GM15510 (cell line): ENCODE results near the gene MYG1.

Source experiments
- POLR2A ChIP-seq: IDR thresholded peaks from 3 replicates; pipeline ENCODE4 v1.6.1; 2011; ENCODE audit warnings: borderline replicate concordance; ENCODE audit not compliant: insufficient read length; ENCODE audit errors: extremely low read depth

The MYG1 gene

GRCh38 chr12:53298164-53298563 lies 1.3 kb upstream of the MYG1 start:
- TF ChIP-seq POLR2A = no peak

- no peak for TF ChIP-seq POLR2A
Observed at GRCh38 chr12:53299101-53299453, 418 bp upstream of the MYG1 start.

- no peak for TF ChIP-seq POLR2A
Observed at GRCh38 chr12:53300187-53300586, 692 bp downstream of the MYG1 start.

- TF ChIP-seq POLR2A = no peak
Observed at GRCh38 chr12:53302903-53303302, 3.4 kb downstream of the MYG1 start.

GRCh38 chr12:53306826-53307225 lies 7.3 kb downstream of the MYG1 start:
- no peak for TF ChIP-seq POLR2A

GRCh38 chr12:53308276-53308675 lies 8.8 kb downstream of the MYG1 start:
- TF ChIP-seq POLR2A = no peak

- no peak for TF ChIP-seq POLR2A
Observed at GRCh38 chr12:53313996-53314395, 14.5 kb downstream of the MYG1 start.

- TF ChIP-seq POLR2A = no peak
Observed at GRCh38 chr12:53320352-53321195, 21.1 kb downstream of the MYG1 start.

GRCh38 chr12:53324113-53324778 lies 24.8 kb downstream of the MYG1 start:
- TF ChIP-seq POLR2A = no peak

GRCh38 chr12:53324779-53325510 lies 25.4 kb downstream of the MYG1 start:
- TF ChIP-seq POLR2A = peak; percentile 75

GRCh38 chr12:53325511-53326061 lies 26.1 kb downstream of the MYG1 start:
- no peak for TF ChIP-seq POLR2A

- TF ChIP-seq POLR2A = no peak
Observed at GRCh38 chr12:53326460-53327185, 27.1 kb downstream of the MYG1 start.

- TF ChIP-seq POLR2A = no peak
Observed at GRCh38 chr12:53327435-53328042, 28.0 kb downstream of the MYG1 start.

- no peak for TF ChIP-seq POLR2A
Observed at GRCh38 chr12:53328043-53328435, 28.5 kb downstream of the MYG1 start.
